Mucosa of descending colon (tissue), 3 donors: ENCODE results near the gene DNAAF1. TPM values are rescaled to one million over a fixed set of nuclear protein-coding genes. Genes with fewer than 3 reads are reported as not detected.
"Not testable (repeated sequence)": the region's sequence is repeated elsewhere in the genome, so short reads cannot be mapped to it uniquely, and the experiment has no call there.

ENCODE experiments used
- ATAC-seq: fragments of 200-7000 bp; cut with Tn5 transposase; one replicate; pipeline ENCODE4 v1.9.1; 2020; ENCODE audit warnings: mild to moderate bottlenecking, moderate library complexity
- DNase-seq, 3 donors: peaks; one replicate each; pipeline ENCODE4 v3.0.0-alpha.2; 2020
- H3K36me3 ChIP-seq: fragments of 200-600 bp; one replicate; pipeline ENCODE4 v1.8.0; 2021; ENCODE audit warnings: low read depth, mild to moderate bottlenecking
- H3K4me1 ChIP-seq: fragments of 200-600 bp; one replicate; pipeline ENCODE4 v1.8.0; 2021; ENCODE audit warnings: low read depth, mild to moderate bottlenecking
- H3K4me3 ChIP-seq: fragments of 200-600 bp; one replicate; pipeline ENCODE4 v1.8.0; 2021; ENCODE audit warnings: mild to moderate bottlenecking
- H3K9me3 ChIP-seq: fragments of 200-600 bp; one replicate; pipeline ENCODE4 v1.8.0; 2021; ENCODE audit warnings: mild to moderate bottlenecking
- intact Hi-C, 2 donors: fragments of 100-400 bp; cut with DNase I in 1 of 2; cut with micrococcal nuclease in 1 of 2; formaldehyde crosslinking; loops; one replicate each; pipeline versions ENCODE4 v1.11.0 to v1.11.1; 2022; cut with DNase I, micrococcal nuclease
- total RNA-seq, 3 donors: library from RNA; stranded (reverse); fragmentation: NEBNext Ultra II Directional in 2 of 3; extraction: Animal tissue kit (Norgen Biotek cat#: 25700) in 2 of 3; gene quantifications; one replicate each; pipeline versions ENCODE4 v1.2.1 to v1.2.4, GENCODE V29; 2021 to 2023
- TF ChIP-seq, protein P1 (sequence below): fragments of 200-600 bp; IDR thresholded peaks from one replicate; pipeline ENCODE4 v1.8.0; 2022; ENCODE audit warnings: antibody characterized with exemption, mild to moderate bottlenecking
- donor health status: DM: no; HTN: no; CAD: no; lungs with moderate emphysema.
- donor health status: DM: no; HTN: no; CAD: no.
- donor health status: DM: no; HTN: yes; CAD: no.

The DNAAF1 gene
- total RNA-seq, 3 donors from 2014 or later, result 0.95 TPM; not detected in 2

GRCh38 chr16:84197466-84198128 is 52.5 kb downstream of the DNAAF1 start:
- no peaks in the 10 kb centered on the region for H3K36me3 ChIP-seq
- intact Hi-C loops, result no loop called here
- H3K4me1 ChIP-seq, result no peaks in the 10 kb centered on the region
- no peaks in the 10 kb centered on the region for H3K9me3 ChIP-seq
- ATAC-seq (no peak), DNase-seq (no peak)
- no peak overlapping the region for H3K4me3 ChIP-seq
- TF ChIP-seq, protein P1, sequence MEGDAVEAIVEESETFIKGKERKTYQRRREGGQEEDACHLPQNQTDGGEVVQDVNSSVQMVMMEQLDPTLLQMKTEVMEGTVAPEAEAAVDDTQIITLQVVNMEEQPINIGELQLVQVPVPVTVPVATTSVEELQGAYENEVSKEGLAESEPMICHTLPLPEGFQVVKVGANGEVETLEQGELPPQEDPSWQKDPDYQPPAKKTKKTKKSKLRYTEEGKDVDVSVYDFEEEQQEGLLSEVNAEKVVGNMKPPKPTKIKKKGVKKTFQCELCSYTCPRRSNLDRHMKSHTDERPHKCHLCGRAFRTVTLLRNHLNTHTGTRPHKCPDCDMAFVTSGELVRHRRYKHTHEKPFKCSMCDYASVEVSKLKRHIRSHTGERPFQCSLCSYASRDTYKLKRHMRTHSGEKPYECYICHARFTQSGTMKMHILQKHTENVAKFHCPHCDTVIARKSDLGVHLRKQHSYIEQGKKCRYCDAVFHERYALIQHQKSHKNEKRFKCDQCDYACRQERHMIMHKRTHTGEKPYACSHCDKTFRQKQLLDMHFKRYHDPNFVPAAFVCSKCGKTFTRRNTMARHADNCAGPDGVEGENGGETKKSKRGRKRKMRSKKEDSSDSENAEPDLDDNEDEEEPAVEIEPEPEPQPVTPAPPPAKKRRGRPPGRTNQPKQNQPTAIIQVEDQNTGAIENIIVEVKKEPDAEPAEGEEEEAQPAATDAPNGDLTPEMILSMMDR, result no peak

GRCh38 chr16:84198401-84198800 is 53.3 kb downstream of the DNAAF1 start:
- intact Hi-C loops, result no loop called here
- TF ChIP-seq, protein P1, result no peak
- Histone ChIP-seq H3K4me1 (no peaks in the 10 kb centered on the region), H3K4me3 (no peak overlapping the region), H3K9me3 (no peaks in the 10 kb centered on the region), H3K36me3 (no peaks in the 10 kb centered on the region)
- no peak for DNase-seq
- no peak for ATAC-seq

DNA sequence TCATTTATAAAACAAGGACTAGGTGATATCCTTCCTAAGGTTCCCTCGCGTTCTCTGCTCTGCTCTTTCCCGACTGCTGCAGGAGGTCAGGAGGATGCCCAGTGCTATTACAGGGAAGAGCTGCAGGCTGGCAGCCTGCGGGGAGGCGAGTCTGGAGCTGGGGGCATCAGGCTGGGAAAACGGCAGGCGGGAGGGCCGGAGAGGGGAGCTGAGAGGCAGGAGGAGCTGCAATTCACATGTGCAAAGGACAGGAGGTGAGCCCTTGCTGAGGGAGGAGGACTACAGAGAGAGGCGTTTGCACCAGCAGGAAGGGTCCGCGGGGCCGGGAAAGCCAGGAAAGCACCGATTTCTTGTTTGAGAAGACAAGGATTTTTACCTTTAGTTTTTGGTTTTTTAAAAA is 54.0 kb downstream of the DNAAF1 start:
- TF ChIP-seq, protein P1, result no peak
- DNase-seq (no peak), ATAC-seq (no peak)
- H3K36me3 ChIP-seq, result no peaks in the 10 kb centered on the region
- intact Hi-C loops, result no loop called here
- no peaks in the 10 kb centered on the region for H3K9me3 ChIP-seq
- H3K4me3 ChIP-seq, result no peak overlapping the region
- no peaks in the 10 kb centered on the region for H3K4me1 ChIP-seq

DNA sequence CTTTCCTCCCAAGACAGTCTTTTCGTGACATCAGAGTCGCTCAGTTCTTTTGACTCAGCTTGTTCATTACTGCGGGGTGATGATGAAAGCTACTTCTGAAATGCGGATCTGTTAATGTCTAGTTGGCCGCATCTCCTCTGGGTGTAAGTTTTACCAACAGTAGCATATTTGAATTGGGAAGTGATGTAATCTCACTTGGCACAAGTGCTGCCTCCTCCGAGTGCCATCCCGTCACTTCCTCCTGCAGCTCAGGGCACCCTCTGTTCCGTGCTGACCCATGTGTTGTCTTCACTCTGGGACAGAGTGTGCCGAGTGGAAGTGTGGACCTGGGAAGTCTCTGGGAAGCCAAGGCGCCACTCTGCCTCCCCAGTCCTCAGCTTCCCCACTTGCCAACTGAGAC is 54.8 kb downstream of the DNAAF1 start:
- TF ChIP-seq, protein P1, result no peak
- DNase-seq (peak in 1 of 3 donors; percentile 54), ATAC-seq (peak; percentile 49)
- no peaks in the 10 kb centered on the region for H3K9me3 ChIP-seq
- H3K4me1 ChIP-seq, result no peaks in the 10 kb centered on the region
- no peak overlapping the region for H3K4me3 ChIP-seq
- intact Hi-C loops, result no loop called here
- H3K36me3 ChIP-seq, result no peaks in the 10 kb centered on the region

- H3K36me3 ChIP-seq, H3K9me3 ChIP-seq, ATAC-seq, H3K4me1 ChIP-seq, intact Hi-C loops, DNase-seq, H3K4me3 ChIP-seq: not testable (repeated sequence)
Measured at GRCh38 chr16:84204551-84204950, 59.4 kb downstream of the DNAAF1 start.

DNA sequence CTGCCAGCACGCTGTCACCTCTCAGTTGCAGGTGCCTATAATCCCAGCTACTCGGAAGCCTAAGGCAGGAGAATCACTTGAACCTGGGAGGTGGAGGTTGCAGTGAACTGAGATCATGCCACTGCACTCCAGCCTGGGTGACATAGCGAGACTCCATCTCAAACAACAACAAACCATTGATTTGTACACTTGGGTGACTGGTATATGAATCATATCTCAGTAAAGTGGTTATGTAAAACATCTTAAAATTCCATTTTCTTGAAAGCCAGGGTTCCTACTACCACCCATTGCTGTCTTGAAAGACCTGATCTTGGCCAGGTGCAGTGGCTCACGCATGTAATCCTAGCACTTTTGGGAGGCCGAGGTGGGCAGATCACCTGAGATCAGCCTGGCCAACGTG is 60.0 kb downstream of the DNAAF1 start:
- DNase-seq, intact Hi-C loops, H3K4me3 ChIP-seq, H3K9me3 ChIP-seq, H3K4me1 ChIP-seq, H3K36me3 ChIP-seq, ATAC-seq: not testable (repeated sequence)
